ENCODE results near the gene ENHO.

DNA sequence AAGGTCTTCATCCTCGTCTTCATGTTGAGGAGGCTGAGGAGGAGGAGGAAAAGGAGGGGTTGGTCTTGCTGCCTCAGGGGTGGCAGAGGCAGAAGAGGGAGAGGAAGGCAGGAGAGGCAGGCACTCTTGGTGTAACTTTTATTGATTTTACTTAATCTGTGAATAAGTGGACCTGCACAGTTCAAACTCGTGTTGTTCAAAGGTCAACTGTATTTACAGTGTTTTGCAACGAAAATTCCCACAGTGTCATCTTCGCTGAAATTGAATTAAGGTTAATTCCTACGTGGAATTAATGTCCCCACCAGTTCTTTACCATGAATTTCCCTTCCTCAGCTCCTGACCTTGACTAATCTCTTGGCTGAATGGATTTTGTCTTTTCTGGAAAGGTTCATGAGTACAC lies 21.2 kb upstream of the ENHO start:
- TF ChIP-seq CBX3 (IDR thresholded peaks at IDR 0.05; ENCODE audit: borderline replicate concordance, low read depth) (no peak), ETV6 (conservative IDR thresholded peaks at IDR 0.05 in 1 of 2, IDR thresholded peaks at IDR 0.05 in 1 of 2; ENCODE audit: borderline replicate concordance in 1 of 2, low read depth in 1 of 2) (no peak), POLR2AphosphoS5 (IDR thresholded peaks at IDR 0.05; ENCODE audit: low read length) (no peak), EP300 (IDR thresholded peaks at IDR 0.05; ENCODE audit: borderline replicate concordance in 1 of 2, control insufficient read depth in 1 of 2, low read depth in 2 of 2, low read length in 2 of 2) (no peak), CHD2 (IDR thresholded peaks at IDR 0.05; ENCODE audit: borderline replicate concordance, low read depth, low read length) (no peak), HDAC6 (IDR thresholded peaks at IDR 0.05; ENCODE audit: unreplicated experiment) (no peak), ZNF274 (IDR thresholded peaks at IDR 0.05; ENCODE audit: insufficient read depth, insufficient read length) (no peak), PBX3 (IDR thresholded peaks at IDR 0.05; ENCODE audit: insufficient replicate concordance, low read depth, low read length) (no peak)
- TF ChIP-seq, protein P1, sequence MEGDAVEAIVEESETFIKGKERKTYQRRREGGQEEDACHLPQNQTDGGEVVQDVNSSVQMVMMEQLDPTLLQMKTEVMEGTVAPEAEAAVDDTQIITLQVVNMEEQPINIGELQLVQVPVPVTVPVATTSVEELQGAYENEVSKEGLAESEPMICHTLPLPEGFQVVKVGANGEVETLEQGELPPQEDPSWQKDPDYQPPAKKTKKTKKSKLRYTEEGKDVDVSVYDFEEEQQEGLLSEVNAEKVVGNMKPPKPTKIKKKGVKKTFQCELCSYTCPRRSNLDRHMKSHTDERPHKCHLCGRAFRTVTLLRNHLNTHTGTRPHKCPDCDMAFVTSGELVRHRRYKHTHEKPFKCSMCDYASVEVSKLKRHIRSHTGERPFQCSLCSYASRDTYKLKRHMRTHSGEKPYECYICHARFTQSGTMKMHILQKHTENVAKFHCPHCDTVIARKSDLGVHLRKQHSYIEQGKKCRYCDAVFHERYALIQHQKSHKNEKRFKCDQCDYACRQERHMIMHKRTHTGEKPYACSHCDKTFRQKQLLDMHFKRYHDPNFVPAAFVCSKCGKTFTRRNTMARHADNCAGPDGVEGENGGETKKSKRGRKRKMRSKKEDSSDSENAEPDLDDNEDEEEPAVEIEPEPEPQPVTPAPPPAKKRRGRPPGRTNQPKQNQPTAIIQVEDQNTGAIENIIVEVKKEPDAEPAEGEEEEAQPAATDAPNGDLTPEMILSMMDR (IDR thresholded peaks at IDR 0.05 in 2 of 3, conservative IDR thresholded peaks at IDR 0.05 in 1 of 3; ENCODE audit: control insufficient read depth in 2 of 3, extremely low read depth in 1 of 3, insufficient read depth in 1 of 3, low read depth in 3 of 3, low read length in 3 of 3): no peak

All from GM12878 (cell line).